Erythroblast (primary cell): ENCODE measurements around the gene SFXN5.
A peak's percentile ranks its signal among the peaks of the same experiment; 100 is the strongest.
"Not testable (repeated sequence)": the region's sequence is repeated elsewhere in the genome, so short reads cannot be mapped to it uniquely, and the experiment has no call there.

Experiments
- DNase-seq, 2 experiments: peaks; one replicate each; lab custom pipeline; 2025; lab: John Stamatoyannopoulos, UW
- GATA1 ChIP-seq: IDR thresholded peaks from 2 replicates; pipeline ENCODE4 v1.6.1; 2011; ENCODE audit warnings: low read depth, mild to moderate bottlenecking, control low read depth, low read length, moderate library complexity
- POLR2A ChIP-seq: IDR thresholded peaks from 2 replicates; pipeline ENCODE4 v1.6.1; 2011; ENCODE audit warnings: mild to moderate bottlenecking, low read length

The SFXN5 gene

GRCh38 chr2:73107211-73107926 lies 35.9 kb upstream of the SFXN5 start:
- no peak for TF ChIP-seq POLR2A
- no peak for TF ChIP-seq GATA1
- no peak for DNase-seq

GRCh38 chr2:73106791-73107190 lies 35.3 kb upstream of the SFXN5 start:
- DNase-seq = no peak

GRCh38 chr2:73105511-73105971 lies 34.0 kb upstream of the SFXN5 start:
- TF ChIP-seq POLR2A = no peak
- no peak for TF ChIP-seq GATA1
- DNase-seq = no peak

More at GRCh38 chr2:73106791-73107190, 35.3 kb upstream of the SFXN5 start:
- TF ChIP-seq POLR2A (no peak), GATA1 (no peak)

DNA sequence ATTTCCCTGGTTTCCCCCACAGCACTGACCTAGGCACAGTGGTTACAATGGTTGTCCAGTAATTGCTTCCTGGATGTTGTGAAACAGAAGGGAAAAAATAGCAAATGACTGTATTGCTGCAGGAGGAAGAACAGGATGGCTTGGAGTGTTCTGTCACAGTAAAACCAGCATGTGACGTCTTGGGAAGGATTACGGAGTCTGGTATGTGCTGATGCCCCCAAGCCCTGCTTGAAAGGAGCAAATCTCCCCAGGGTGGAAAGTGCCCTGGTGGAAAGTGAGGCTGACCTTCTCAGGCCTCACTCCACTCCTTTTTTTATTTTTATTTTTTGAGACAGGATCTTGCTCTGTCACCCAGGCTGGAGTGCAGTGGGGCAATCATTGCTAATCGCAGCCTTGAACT lies 33.4 kb upstream of the SFXN5 start:
- TF ChIP-seq POLR2A (no peak), GATA1 (no peak)
- no peak for DNase-seq

- TF ChIP-seq POLR2A = no peak
- no peak for TF ChIP-seq GATA1
- DNase-seq = peak in 1 of 2 experiments; percentile 52
Observed at GRCh38 chr2:73103018-73103542, 31.6 kb upstream of the SFXN5 start.

GRCh38 chr2:73101626-73102256 lies 30.2 kb upstream of the SFXN5 start:
- no peak for TF ChIP-seq GATA1
- TF ChIP-seq POLR2A = no peak
- DNase-seq = no peak

- TF ChIP-seq POLR2A (no peak), GATA1 (no peak)
- no peak for DNase-seq
Observed at GRCh38 chr2:73100956-73101355, 29.4 kb upstream of the SFXN5 start.

GRCh38 chr2:73099486-73099885 lies 28.0 kb upstream of the SFXN5 start:
- DNase-seq = no peak
- no peak for TF ChIP-seq GATA1
- TF ChIP-seq POLR2A = no peak

DNA sequence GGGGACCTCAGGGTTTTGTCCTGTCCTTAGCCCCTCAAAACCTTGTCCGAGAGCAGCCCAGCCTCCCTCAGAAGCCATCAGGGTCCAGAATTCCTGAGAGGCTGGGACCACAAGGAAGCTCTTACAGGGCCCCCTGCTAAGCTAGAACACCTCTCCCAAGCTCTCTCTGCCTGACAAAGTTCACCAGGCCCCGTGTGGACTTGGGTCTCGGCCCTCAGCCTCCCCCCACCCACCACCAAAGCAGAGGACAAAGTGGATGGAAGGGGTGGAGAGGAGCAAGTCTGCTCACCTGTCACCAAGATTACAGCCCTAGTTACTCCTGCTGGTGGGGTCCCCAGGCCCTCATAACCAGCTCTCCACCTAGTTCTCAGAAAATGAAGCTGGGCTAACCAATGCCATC lies 24.4 kb upstream of the SFXN5 start:
- TF ChIP-seq GATA1 (no peak), POLR2A (no peak)
- no peak for DNase-seq

- not testable (repeated sequence) for DNase-seq
Observed at GRCh38 chr2:73093601-73094218, 22.2 kb upstream of the SFXN5 start.

GRCh38 chr2:73092146-73092783 lies 20.8 kb upstream of the SFXN5 start:
- DNase-seq = no peak
- TF ChIP-seq GATA1 = no peak
- no peak for TF ChIP-seq POLR2A

- no peak for DNase-seq
- TF ChIP-seq GATA1 = no peak
- no peak for TF ChIP-seq POLR2A
Observed at GRCh38 chr2:73091696-73092095, 20.2 kb upstream of the SFXN5 start.

DNA sequence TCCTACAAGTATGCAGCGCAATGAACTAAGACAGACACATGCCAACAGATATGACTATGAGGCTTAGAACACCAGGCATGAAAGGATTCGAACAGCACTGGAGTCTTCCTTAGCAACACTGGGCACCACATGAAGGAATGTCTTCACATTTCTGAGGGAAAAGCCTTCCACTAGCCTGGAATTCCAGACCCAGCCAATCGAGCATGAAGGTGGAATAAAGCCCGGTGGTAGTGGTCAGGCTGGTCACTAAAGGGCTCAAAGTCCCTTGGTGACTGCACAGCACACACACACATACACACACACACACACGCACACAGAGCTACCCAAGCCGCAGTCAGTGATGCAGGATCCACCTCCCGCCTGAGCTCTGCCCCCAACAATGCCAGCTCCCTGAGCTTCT lies 19.7 kb upstream of the SFXN5 start:
- TF ChIP-seq POLR2A = no peak
- TF ChIP-seq GATA1 = no peak
- DNase-seq = no peak

- DNase-seq = no peak
- no peak for TF ChIP-seq POLR2A
- no peak for TF ChIP-seq GATA1
Observed at GRCh38 chr2:73089270-73090030, 17.9 kb upstream of the SFXN5 start.
